H1 (cell line): Measurements from ENCODE around the gene PRTN3. TPM values are rescaled to one million over a fixed set of nuclear protein-coding genes. Genes with fewer than 3 reads are reported as not detected.

ENCODE experiments used
- CTCF ChIA-PET: fragments of 300-600 bp; sonication (Branson Sonifier 250); formaldehyde crosslinking; loops from one replicate; lab custom pipeline; 2021; ENCODE audit not compliant: partially characterized antibody; lab: Charles Lee
- POLR2A ChIA-PET: fragments of 300-600 bp; sonication (Branson Sonifier 250); formaldehyde crosslinking; loops from one replicate; lab custom pipeline; 2021; ENCODE audit warnings: inconsistent platforms; ENCODE audit not compliant: partially characterized antibody; lab: Charles Lee
- DNase-seq, 2 experiments: peaks; one replicate each; pipeline versions ENCODE4 v3.0.0 to v3.0.0-alpha.2; 2010 to 2022; ENCODE audit warnings: low spot score in 2 of 2, low read depth in 1 of 2, mixed read lengths in 1 of 2
- FAIRE-seq: peaks from 2 replicates; lab custom pipeline; 2011; peaks lifted over from hg19 to GRCh38; lab: Jason Lieb, UNC
- H2AFZ ChIP-seq: 2 replicates; pipeline ENCODE4 v1.8.1; 2012; ENCODE audit warnings: low read length, inconsistent platforms
- H2AK5ac ChIP-seq: 2 replicates; pipeline ENCODE4 v1.6.1; 2013; ENCODE audit warnings: low read depth, low read length
- H2BK120ac ChIP-seq: replicated peaks from 2 replicates; pipeline ENCODE3; 2013; ENCODE audit warnings: low read depth, low read length, inconsistent platforms
- H2BK12ac ChIP-seq: 2 replicates; pipeline ENCODE4 v1.6.1; 2013; ENCODE audit warnings: low read depth, low read length
- H2BK15ac ChIP-seq: 2 replicates; pipeline ENCODE4 v1.6.1; 2013; ENCODE audit warnings: low read length
- H2BK20ac ChIP-seq: 2 replicates; pipeline ENCODE4 v1.6.1; 2013; ENCODE audit warnings: low read length
- H2BK5ac ChIP-seq: 2 replicates; pipeline ENCODE4 v1.6.1; 2013; ENCODE audit warnings: low read depth, low read length
- H3K14ac ChIP-seq: 2 replicates; pipeline ENCODE4 v1.6.1; 2013; ENCODE audit warnings: inconsistent platforms; ENCODE audit not compliant: insufficient read length
- H3K18ac ChIP-seq: 2 replicates; pipeline ENCODE4 v1.6.1; 2013; ENCODE audit warnings: low read length; ENCODE audit errors: extremely low read depth
- H3K23ac ChIP-seq: 2 replicates; pipeline ENCODE4 v1.6.1; 2013; ENCODE audit warnings: inconsistent platforms; ENCODE audit not compliant: insufficient read length
- H3K23me2 ChIP-seq: 2 replicates; pipeline ENCODE4 v1.6.1; 2013; ENCODE audit warnings: low read depth, low read length
- H3K27ac ChIP-seq: 2 replicates; pipeline ENCODE4 v1.6.1; 2011; ENCODE audit warnings: low read depth, low read length, inconsistent platforms
- H3K27me3 ChIP-seq, 4 experiments: replicated peaks in 1 of 4; 1 replicate in 1 of 4; 2 replicates in 3 of 4; pipeline versions ENCODE4 v1.6.1 to v1.8.1; 2011 to 2013; ENCODE audit warnings: low read length in 3 of 4, mild to moderate bottlenecking in 3 of 4, inconsistent platforms in 2 of 4, mixed read lengths in 2 of 4, moderate library complexity in 1 of 4; ENCODE audit not compliant: control insufficient read depth in 3 of 4, insufficient read depth in 3 of 4; ENCODE audit errors: extremely low read depth in 1 of 4
- H3K36me3 ChIP-seq, 4 experiments: 2 replicates each; pipeline versions ENCODE4 v1.6.1 to v1.8.1; 2011 to 2013; ENCODE audit warnings: mild to moderate bottlenecking in 4 of 4, low read length in 3 of 4, moderate library complexity in 2 of 4, control low read depth in 1 of 4, inconsistent platforms in 1 of 4; ENCODE audit not compliant: insufficient read depth in 4 of 4, control insufficient read depth in 2 of 4
- H3K4ac ChIP-seq: replicated peaks from 2 replicates; pipeline ENCODE3; 2013; ENCODE audit warnings: low read length, low read depth, mixed read lengths, inconsistent platforms; ENCODE audit not compliant: insufficient read length
- H3K4me1 ChIP-seq, 4 experiments: replicated peaks in 1 of 4; 1 replicate in 1 of 4; 2 replicates in 3 of 4; pipeline versions ENCODE4 v1.6.1 to v1.8.1; 2011 to 2013; ENCODE audit warnings: low read length in 3 of 4, inconsistent platforms in 2 of 4, mixed read lengths in 1 of 4; ENCODE audit not compliant: insufficient read depth in 4 of 4, control insufficient read depth in 3 of 4
- H3K4me2 ChIP-seq, 2 experiments: 2 replicates each; pipeline versions ENCODE4 v1.6.1 to v1.8.1; 2011 to 2013; ENCODE audit warnings: low read depth in 2 of 2, low read length in 2 of 2, control low read depth in 1 of 2, inconsistent platforms in 1 of 2, mild to moderate bottlenecking in 1 of 2; ENCODE audit not compliant: insufficient read depth in 1 of 2
- H3K4me3 ChIP-seq, 4 experiments: fragments of 200-600, 300-600 bp in 1 of 4; sonication (generic), shearing (Covaris generic), sonication (Bioruptor Twin) in 1 of 4; 2 replicates each; pipeline versions ENCODE4 v1.5.1 to v1.8.1; 2011 to 2016; ENCODE audit warnings: low read length in 4 of 4, low read depth in 3 of 4, control low read depth in 2 of 4, inconsistent platforms in 2 of 4, mild to moderate bottlenecking in 2 of 4, mixed read lengths in 1 of 4, moderate library complexity in 1 of 4; ENCODE audit not compliant: insufficient read depth in 2 of 4; ENCODE audit errors: extremely low read depth in 1 of 4
- H3K56ac ChIP-seq: replicated peaks from 2 replicates; pipeline ENCODE3; 2013; ENCODE audit warnings: low read depth, mild to moderate bottlenecking, mixed read lengths, low read length, inconsistent platforms; ENCODE audit not compliant: insufficient read length
- H3K79me1 ChIP-seq: 2 replicates; pipeline ENCODE4 v1.6.1; 2013; ENCODE audit warnings: low read depth, low read length, control low read depth
- H3K79me2 ChIP-seq, 2 experiments: 2 replicates each; pipeline versions ENCODE4 v1.6.1 to v1.8.1; 2012 to 2013; ENCODE audit warnings: low read length in 2 of 2, mild to moderate bottlenecking in 2 of 2, inconsistent platforms in 1 of 2; ENCODE audit not compliant: insufficient read depth in 2 of 2, control insufficient read depth in 1 of 2
- H3K9ac ChIP-seq, 4 experiments: replicated peaks in 1 of 4; 1 replicate in 1 of 4; 2 replicates in 3 of 4; pipeline versions ENCODE4 v1.6.1 to v1.8.1; 2011 to 2013; ENCODE audit warnings: low read depth in 3 of 4, low read length in 3 of 4, control low read depth in 2 of 4, mild to moderate bottlenecking in 2 of 4, moderate library complexity in 2 of 4, inconsistent platforms in 1 of 4; ENCODE audit errors: extremely low read depth in 1 of 4
- H3K9me3 ChIP-seq, 2 experiments: 2 replicates each; pipeline versions ENCODE4 v1.6.1 to v1.8.1; 2012 to 2013; ENCODE audit warnings: mild to moderate bottlenecking in 2 of 2, moderate library complexity in 2 of 2, control low read depth in 1 of 2, inconsistent platforms in 1 of 2, low read depth in 1 of 2, low read length in 1 of 2, mixed read lengths in 1 of 2; ENCODE audit not compliant: insufficient read depth in 2 of 2
- H4K20me1 ChIP-seq, 2 experiments: replicated peaks in 1 of 2; 2 replicates each; pipeline versions ENCODE3 to v1.8.1; 2011 to 2013; ENCODE audit warnings: inconsistent platforms in 2 of 2, low read length in 2 of 2, mild to moderate bottlenecking in 1 of 2; ENCODE audit not compliant: insufficient read depth in 2 of 2, control insufficient read depth in 1 of 2
- H4K5ac ChIP-seq: 2 replicates; pipeline ENCODE4 v1.6.1; 2013; ENCODE audit warnings: low read length, low read depth, mixed read lengths, inconsistent platforms; ENCODE audit not compliant: insufficient read length
- H4K8ac ChIP-seq: 2 replicates; pipeline ENCODE4 v1.8.0; 2013; ENCODE audit warnings: mild to moderate bottlenecking, moderate library complexity, low read length, inconsistent platforms; ENCODE audit not compliant: insufficient read depth; ENCODE audit errors: extremely low read depth
- H4K91ac ChIP-seq: replicated peaks from 2 replicates; pipeline ENCODE3; 2013; ENCODE audit warnings: low read length, mixed read lengths, inconsistent platforms; ENCODE audit not compliant: insufficient read length
- POLR2A ChIP-seq, 2 experiments: IDR thresholded peaks; 1 replicate in 1 of 2; 2 replicates in 1 of 2; pipeline ENCODE4 v1.6.1; 2011; ENCODE audit warnings: low read depth in 2 of 2, low read length in 2 of 2, mild to moderate bottlenecking in 2 of 2; ENCODE audit errors: control extremely low read depth in 1 of 2
- RNF2 ChIP-seq: fragments of 200-900, 300-1000 bp; sonication (generic); IDR thresholded peaks from 2 replicates; pipeline ENCODE4 v1.7.1; 2016; ENCODE audit warnings: borderline replicate concordance, low read depth, mild to moderate bottlenecking, antibody characterized with exemption, low read length; ENCODE audit not compliant: poor library complexity, severe bottlenecking; ENCODE audit errors: missing control alignments
- WGBS, 2 experiments: shearing (Covaris generic) in 1 of 2; methylation state at CpG; one replicate each; pipeline versions ENCODE4 v1.1.6 to v1.1.7; 2013 to 2015; ENCODE audit warnings: low lambda C conversion rate in 2 of 2, mixed read lengths in 2 of 2, inconsistent platforms in 1 of 2, low coverage in 1 of 2, missing lambda C conversion rate in 1 of 2; ENCODE audit not compliant: insufficient replicate concordance in 2 of 2, insufficient coverage in 1 of 2, insufficient read length in 1 of 2; ENCODE audit errors: extremely low coverage in 1 of 2, missing lambda C conversion rate in 1 of 2; 5-methylcytosine and 5-hydroxymethylcytosine counted together
- polyA plus RNA-seq, 7 experiments: library from polyadenylated mRNA; depleted of rRNA in 3 of 7; stranded (reverse) in 5 of 7; unstranded in 2 of 7; fragments of >200 nt in 5 of 7; fragments of 200-250 nt in 2 of 7; gene quantifications; 1 replicate in 5 of 7; 2 replicates in 1 of 7; 4 replicates in 1 of 7; pipeline versions ENCODE4 v1.2.1 to v1.2.3, GENCODE V29; 2011 to 2013; ENCODE audit warnings: missing spikeins in 2 of 7, mixed read lengths in 2 of 7
- total RNA-seq: library from RNA; stranded (reverse); fragmentation: NEBNext Ultra II Directional; extraction: Animal tissue kit (Norgen Biotek cat#: 25700); gene quantifications from 2 replicates; pipeline ENCODE4 v1.2.1, GENCODE V29; 2021

PRTN3 gene
- total and polyA plus RNA-seq, 2 of the 8 experiments (the other 6 are each of a cell fraction or from before 2014, with no cell fraction given): 0.39 to 2.1 TPM

DNA sequence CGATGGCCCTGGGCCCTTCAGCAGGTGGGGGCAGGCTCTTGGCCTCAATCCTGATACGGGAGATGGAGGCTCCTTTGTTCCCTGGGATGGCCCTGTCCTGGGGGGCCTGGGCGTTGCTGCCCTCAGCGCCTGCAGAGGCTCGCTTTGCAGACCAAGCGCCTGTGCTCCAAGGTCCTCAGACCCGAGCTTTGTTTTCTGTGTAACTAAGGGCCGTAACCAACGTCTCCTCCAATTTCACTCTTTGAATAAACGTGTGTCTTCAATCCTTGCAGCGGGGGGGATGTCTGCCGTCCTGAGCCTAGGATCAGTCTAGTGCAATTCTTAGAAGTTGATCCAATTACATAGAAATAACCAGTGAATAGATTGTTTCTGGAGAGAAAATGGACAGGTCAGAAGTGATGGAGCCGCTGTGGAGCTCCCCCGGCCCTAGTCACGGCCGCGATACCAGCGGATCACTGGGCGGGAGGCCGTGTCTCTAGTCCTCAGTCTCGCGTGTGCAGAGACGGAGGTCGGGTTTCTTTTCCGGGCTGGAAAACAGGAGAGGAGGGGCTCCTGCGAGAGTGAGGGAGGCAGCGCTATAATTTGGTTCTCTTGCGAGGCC is 38.2 kb upstream of the PRTN3 start:
- no peak for FAIRE-seq
- no peak for DNase-seq
- Histone ChIP-seq H3K9ac (no peak overlapping the region; a peak in 1 of 7 replicates), H2AFZ (no peak overlapping the region), H3K23ac (no peak overlapping the region), H3K56ac (no peak overlapping the region), H2BK12ac (no peak overlapping the region), H3K9me3 (no peaks in the 10 kb centered on the region), H2BK15ac (no peak overlapping the region), H3K4me1 (peaks cover 0 to 25% (median 15%) of the 10 kb centered on the region in 4 experiments; a peak in 6 of 7 replicates), H4K5ac (no peak overlapping the region), H3K4me3 (no peak overlapping the region), H3K27ac (peak overlapping the region; percentile 53; the same call in 1 of the 2 replicates), H3K79me2 (peaks cover 62 to 91% of the 10 kb centered on the region in 2 experiments), H3K27me3 (no peaks in the 10 kb centered on the region), H3K18ac (no peak overlapping the region), H3K23me2 (peaks cover 8% of the 10 kb centered on the region; the same call in 1 of the 2 replicates), H4K20me1 (peaks cover 69 to 80% of the 10 kb centered on the region in 2 experiments), H3K4ac (no peak overlapping the region), H2BK20ac (no peak overlapping the region), H4K91ac (no peak overlapping the region), H2BK5ac (peak overlapping the region; percentile 60; the same call in 1 of the 2 replicates), H3K4me2 (peak overlapping the region; percentile 16 to 38; a peak in 1 of 4 replicates), H2BK120ac (no peak overlapping the region), H3K36me3 (peaks cover 39 to 71% (median 63%) of the 10 kb centered on the region in 4 experiments), H2AK5ac (no peak overlapping the region), H4K8ac (no peak overlapping the region; the same call in 1 of the 2 replicates), H3K14ac (no peak overlapping the region), H3K79me1 (peaks cover 18% of the 10 kb centered on the region)
- ChIA-PET CTCF (interaction anchor here (0.5 to 1.5 kb wide), 6 partner anchors 13 to 228 kb away, joined by 3 to 5 read pairs (median 3); no protein-coding TSS in a partner anchor), POLR2A (interaction anchor here (0.6 to 16.9 kb wide), 18 partner anchors 7 to 390 kb away, joined by 3 to 277 read pairs (median 6); partner anchors contain the start of genes AZU1, PLPPR3 and PRTN3)
- no peak for TF ChIP-seq RNF2
- TF ChIP-seq POLR2A (IDR thresholded peaks at IDR 0.05; ENCODE audit: control extremely low read depth in 1 of 2, low read depth in 2 of 2, low read length in 2 of 2): peak in 1 of 2 experiments; percentile 56; a peak in 2 of 3 replicates
- WGBS, 2 experiments: 93% methylated on average over 28 of the region's 28 CpGs; no CpG with 5 or more reads in 1 of the 2 experiments
